ENCODE data around the gene ILF3. TPM values are rescaled to one million over a fixed set of nuclear protein-coding genes. Genes with fewer than 3 reads are reported as not detected.

The ILF3 gene
- total RNA-seq, 1 experiment from 2014 or later = 430 TPM

- H3K4me3 ChIP-seq (replicated peaks in 1 of 2; ENCODE audit: low read depth in 1 of 2, low read length in 2 of 2) = no peak overlapping the region
- no peak for TF ChIP-seq CBX3 (IDR thresholded peaks at IDR 0.05; ENCODE audit: low read depth)
- peaks cover 36% of the 10 kb centered on the region; the same call in 1 of the 2 replicates for H4K20me1 ChIP-seq (ENCODE audit: insufficient read depth)
- no peaks in the 10 kb centered on the region for H3K27me3 ChIP-seq (ENCODE audit: insufficient read depth, low read length)
- no TSS peak for BruUV-seq (replicated peaks)
- no peaks in the 10 kb centered on the region for H3K9me3 ChIP-seq (ENCODE audit: control insufficient read depth in 1 of 2, insufficient read depth in 1 of 2, low read depth in 1 of 2, low read length in 2 of 2)
- ChIA-PET CTCF (no interaction called here), POLR2A (no interaction called here), RAD21 (ENCODE audit: low non-redundant PET in 1 of 2, low total read pairs in 2 of 2, uncharacterized antibody in 2 of 2, unreplicated experiment in 2 of 2) (no interaction called here)
- no peaks in the 10 kb centered on the region for H3K9me2 ChIP-seq (ENCODE audit: insufficient read depth)
- H2AFZ ChIP-seq (ENCODE audit: low read depth, low read length, poor library complexity, severe bottlenecking) = no peak overlapping the region
- H3K9ac ChIP-seq (ENCODE audit: low read length) = no peak overlapping the region
- H3K4me2 ChIP-seq (ENCODE audit: low read length) = no peak overlapping the region
- no peaks in the 10 kb centered on the region for H3K4me1 ChIP-seq (ENCODE audit: control insufficient read depth in 1 of 2, insufficient read depth in 2 of 2, low read length in 2 of 2)
- ATAC-seq (no peak), DNase-seq (ENCODE audit: low read depth, low spot score) (no peak)
- no peak overlapping the region for H3K27ac ChIP-seq (ENCODE audit: low read depth, low read length)
- intact Hi-C loops (cut with micrococcal nuclease) = no loop called here
- peaks cover 30 to 45% of the 10 kb centered on the region in 2 experiments for H3K36me3 ChIP-seq (ENCODE audit: control insufficient read depth in 1 of 2, insufficient read depth in 2 of 2, low read length in 2 of 2)
- H3K79me2 ChIP-seq (ENCODE audit: insufficient read depth, low read length) = peaks cover 100% of the 10 kb centered on the region
Observed at GRCh38 chr19:10670182-10670581, 16.0 kb downstream of the ILF3 start.

DNA sequence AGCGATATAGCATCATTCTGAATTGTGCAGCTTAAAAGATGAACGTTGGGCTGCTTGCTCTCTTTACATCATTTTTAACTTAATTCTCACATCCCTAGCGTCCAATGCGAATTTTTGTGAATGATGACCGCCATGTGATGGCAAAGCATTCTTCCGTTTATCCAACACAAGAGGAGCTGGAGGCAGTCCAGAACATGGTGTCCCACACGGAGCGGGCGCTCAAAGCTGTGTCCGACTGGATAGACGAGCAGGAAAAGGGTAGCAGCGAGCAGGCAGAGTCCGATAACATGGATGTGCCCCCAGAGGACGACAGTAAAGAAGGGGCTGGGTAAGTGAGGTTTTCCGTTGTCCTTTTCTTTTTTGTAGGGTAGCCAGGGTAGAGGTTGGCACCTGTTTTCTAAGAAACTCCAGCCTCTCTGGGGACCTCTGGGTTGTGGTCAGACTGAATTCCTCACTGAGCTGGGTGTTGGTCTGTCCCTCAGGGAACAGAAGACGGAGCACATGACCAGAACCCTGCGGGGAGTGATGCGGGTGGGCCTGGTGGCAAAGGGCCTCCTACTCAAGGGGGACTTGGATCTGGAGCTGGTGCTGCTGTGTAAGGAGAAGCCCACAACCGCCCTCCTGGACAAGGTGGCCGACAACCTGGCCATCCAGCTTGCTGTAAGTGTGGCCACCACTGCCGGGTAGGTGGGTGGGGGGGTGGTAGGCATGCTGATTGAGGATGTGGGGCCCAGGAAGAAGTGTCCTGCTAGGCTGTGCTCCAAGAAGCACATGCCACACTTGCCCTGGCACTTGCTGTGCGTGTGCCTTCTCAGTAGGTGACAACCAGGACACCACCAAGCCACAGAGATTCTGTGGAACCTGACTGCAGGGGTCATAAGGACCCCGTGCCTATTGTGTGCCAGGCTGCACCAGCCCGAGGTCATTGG, 17.0 kb downstream of the ILF3 start:
- intact Hi-C loops (cut with micrococcal nuclease) = no loop called here
- CTCF ChIA-PET = no interaction called here
- no peak for ATAC-seq
- TF ChIP-seq ZBTB33 (IDR thresholded peaks at IDR 0.05; ENCODE audit: extremely low read depth, insufficient replicate concordance, low read length) (no peak), POLR2A (IDR thresholded peaks at IDR 0.05; ENCODE audit: borderline replicate concordance, extremely low read depth, insufficient read depth, insufficient read length) (no peak), CEBPB (IDR thresholded peaks at IDR 0.05; ENCODE audit: low read depth) (no peak), MAX (IDR thresholded peaks at IDR 0.05) (no peak), YY1 (IDR thresholded peaks at IDR 0.05; ENCODE audit: extremely low read depth, insufficient replicate concordance, low read depth, low read length) (no peak), SIN3A (IDR thresholded peaks at IDR 0.05; ENCODE audit: low read depth) (no peak), CBX3 (IDR thresholded peaks at IDR 0.05; ENCODE audit: low read depth) (no peak), SRF (IDR thresholded peaks at IDR 0.05; ENCODE audit: low read depth) (no peak), JUND (IDR thresholded peaks at IDR 0.05) (no peak), ZNF274 (IDR thresholded peaks at IDR 0.05; ENCODE audit: low read depth, low read length) (no peak), EZH2 (IDR thresholded peaks at IDR 0.05) (no peak)
- TF ChIP-seq, protein P1, sequence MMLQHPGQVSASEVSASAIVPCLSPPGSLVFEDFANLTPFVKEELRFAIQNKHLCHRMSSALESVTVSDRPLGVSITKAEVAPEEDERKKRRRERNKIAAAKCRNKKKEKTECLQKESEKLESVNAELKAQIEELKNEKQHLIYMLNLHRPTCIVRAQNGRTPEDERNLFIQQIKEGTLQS (IDR thresholded peaks at IDR 0.05) = no peak
- TF ChIP-seq, protein P2, sequence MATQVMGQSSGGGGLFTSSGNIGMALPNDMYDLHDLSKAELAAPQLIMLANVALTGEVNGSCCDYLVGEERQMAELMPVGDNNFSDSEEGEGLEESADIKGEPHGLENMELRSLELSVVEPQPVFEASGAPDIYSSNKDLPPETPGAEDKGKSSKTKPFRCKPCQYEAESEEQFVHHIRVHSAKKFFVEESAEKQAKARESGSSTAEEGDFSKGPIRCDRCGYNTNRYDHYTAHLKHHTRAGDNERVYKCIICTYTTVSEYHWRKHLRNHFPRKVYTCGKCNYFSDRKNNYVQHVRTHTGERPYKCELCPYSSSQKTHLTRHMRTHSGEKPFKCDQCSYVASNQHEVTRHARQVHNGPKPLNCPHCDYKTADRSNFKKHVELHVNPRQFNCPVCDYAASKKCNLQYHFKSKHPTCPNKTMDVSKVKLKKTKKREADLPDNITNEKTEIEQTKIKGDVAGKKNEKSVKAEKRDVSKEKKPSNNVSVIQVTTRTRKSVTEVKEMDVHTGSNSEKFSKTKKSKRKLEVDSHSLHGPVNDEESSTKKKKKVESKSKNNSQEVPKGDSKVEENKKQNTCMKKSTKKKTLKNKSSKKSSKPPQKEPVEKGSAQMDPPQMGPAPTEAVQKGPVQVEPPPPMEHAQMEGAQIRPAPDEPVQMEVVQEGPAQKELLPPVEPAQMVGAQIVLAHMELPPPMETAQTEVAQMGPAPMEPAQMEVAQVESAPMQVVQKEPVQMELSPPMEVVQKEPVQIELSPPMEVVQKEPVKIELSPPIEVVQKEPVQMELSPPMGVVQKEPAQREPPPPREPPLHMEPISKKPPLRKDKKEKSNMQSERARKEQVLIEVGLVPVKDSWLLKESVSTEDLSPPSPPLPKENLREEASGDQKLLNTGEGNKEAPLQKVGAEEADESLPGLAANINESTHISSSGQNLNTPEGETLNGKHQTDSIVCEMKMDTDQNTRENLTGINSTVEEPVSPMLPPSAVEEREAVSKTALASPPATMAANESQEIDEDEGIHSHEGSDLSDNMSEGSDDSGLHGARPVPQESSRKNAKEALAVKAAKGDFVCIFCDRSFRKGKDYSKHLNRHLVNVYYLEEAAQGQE (IDR thresholded peaks at IDR 0.05; ENCODE audit: low read depth) = no peak

More for the DNA sequence above, 17.0 kb downstream of the ILF3 start:
- no peaks in the 10 kb centered on the region for H3K27me3 ChIP-seq (ENCODE audit: insufficient read depth, low read length)
- H3K4me3 ChIP-seq (replicated peaks in 1 of 2; ENCODE audit: low read depth in 1 of 2, low read length in 2 of 2) = no peak overlapping the region
- H3K4me2 ChIP-seq (ENCODE audit: low read length) = no peak overlapping the region
- RAD21 ChIA-PET (ENCODE audit: low non-redundant PET in 1 of 2, low total read pairs in 2 of 2, uncharacterized antibody in 2 of 2, unreplicated experiment in 2 of 2) = interaction anchor here in 1 of 2 experiments (0.6 kb wide), 1 partner anchor 246 kb away, joined by 3 read pairs; no protein-coding TSS in a partner anchor
- peak overlapping the region; percentile 29; the same call in 1 of the 2 replicates for H3K27ac ChIP-seq (ENCODE audit: low read depth, low read length)
- BruUV-seq (replicated peaks) = TSS peak; percentile 33
- no peaks in the 10 kb centered on the region for H3K9me2 ChIP-seq (ENCODE audit: insufficient read depth)
- no peaks in the 10 kb centered on the region for H3K9me3 ChIP-seq (ENCODE audit: control insufficient read depth in 1 of 2, insufficient read depth in 1 of 2, low read depth in 1 of 2, low read length in 2 of 2)
- H3K9ac ChIP-seq (ENCODE audit: low read length) = no peak overlapping the region
- H2AFZ ChIP-seq (ENCODE audit: low read depth, low read length, poor library complexity, severe bottlenecking) = no peak overlapping the region
- no peaks in the 10 kb centered on the region for H3K4me1 ChIP-seq (ENCODE audit: control insufficient read depth in 1 of 2, insufficient read depth in 2 of 2, low read length in 2 of 2)
- DNase-seq (ENCODE audit: low read depth, low spot score) = no peak
- H4K20me1 ChIP-seq (ENCODE audit: insufficient read depth) = peaks cover 33% of the 10 kb centered on the region; the same call in 1 of the 2 replicates
- peaks cover 26 to 49% of the 10 kb centered on the region in 2 experiments for H3K36me3 ChIP-seq (ENCODE audit: control insufficient read depth in 1 of 2, insufficient read depth in 2 of 2, low read length in 2 of 2)
- peaks cover 100% of the 10 kb centered on the region for H3K79me2 ChIP-seq (ENCODE audit: insufficient read depth, low read length)
- POLR2A ChIA-PET = no interaction called here
